ENCODE measurements around the gene GAS5. TPM values are rescaled to one million over a fixed set of nuclear protein-coding genes. Genes with fewer than 3 reads are reported as not detected.

Gene GAS5
- total and polyA plus RNA-seq, 2 of the 8 experiments (the other 6 are each of a cell fraction or from before 2014, with no cell fraction given): 799 to 1,238 TPM

GRCh38 chr1:173821680-173822079, 46.1 kb downstream of the GAS5 start (continued):
- TF ChIP-seq CTCF (IDR thresholded peaks at IDR 0.05; ENCODE audit: control extremely low read depth in 1 of 3, insufficient read depth in 1 of 3, low read depth in 1 of 3, low read length in 3 of 3): no peak
- no peak for TF ChIP-seq MAFK (IDR thresholded peaks at IDR 0.05; ENCODE audit: low read depth, low read length)
- no peak for TF ChIP-seq ASH2L (IDR thresholded peaks at IDR 0.05; ENCODE audit: low read length)
- no peak for TF ChIP-seq POU5F1 (IDR thresholded peaks at IDR 0.05; ENCODE audit: low read depth, low read length)
- no peak for TF ChIP-seq SRF (IDR thresholded peaks at IDR 0.05; ENCODE audit: low read depth, low read length)
- no peak for TF ChIP-seq SP1 (IDR thresholded peaks at IDR 0.05; ENCODE audit: low read depth, low read length)
- no peak for TF ChIP-seq YY1 (IDR thresholded peaks at IDR 0.05; ENCODE audit: low read depth, low read length)
- TF ChIP-seq CHD1 (IDR thresholded peaks at IDR 0.05; ENCODE audit: low read depth, low read length): no peak
